Inferior parietal cortex (tissue), 1 donor: Measurements from ENCODE around the gene BHLHE40.
A peak's percentile ranks its signal among the peaks of the same experiment; 100 is the strongest.

ENCODE experiments used
- DNase-seq: peaks from one replicate; pipeline ENCODE4 v3.0.0-alpha.2; 2016; ENCODE audit errors: extremely low spot score

The BHLHE40 gene

DNA sequence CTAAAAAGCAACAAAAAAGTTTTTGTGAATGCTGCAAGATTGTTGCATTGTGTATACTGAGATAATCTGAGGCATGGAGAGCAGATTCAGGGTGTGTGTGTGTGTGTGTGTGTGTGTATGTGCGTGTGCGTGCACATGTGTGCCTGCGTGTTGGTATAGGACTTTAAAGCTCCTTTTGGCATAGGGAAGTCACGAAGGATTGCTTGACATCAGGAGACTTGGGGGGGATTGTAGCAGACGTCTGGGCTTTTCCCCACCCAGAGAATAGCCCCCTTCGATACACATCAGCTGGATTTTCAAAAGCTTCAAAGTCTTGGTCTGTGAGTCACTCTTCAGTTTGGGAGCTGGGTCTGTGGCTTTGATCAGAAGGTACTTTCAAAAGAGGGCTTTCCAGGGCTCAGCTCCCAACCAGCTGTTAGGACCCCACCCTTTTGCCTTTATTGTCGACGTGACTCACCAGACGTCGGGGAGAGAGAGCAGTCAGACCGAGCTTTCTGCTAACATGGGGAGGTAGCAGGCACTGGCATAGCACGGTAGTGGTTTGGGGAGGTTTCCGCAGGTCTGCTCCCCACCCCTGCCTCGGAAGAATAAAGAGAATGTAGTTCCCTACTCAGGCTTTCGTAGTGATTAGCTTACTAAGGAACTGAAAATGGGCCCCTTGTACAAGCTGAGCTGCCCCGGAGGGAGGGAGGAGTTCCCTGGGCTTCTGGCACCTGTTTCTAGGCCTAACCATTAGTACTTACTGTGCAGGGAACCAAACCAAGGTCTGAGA is 4.7 kb downstream of the BHLHE40 start:
- DNase-seq, result no peak

DNA sequence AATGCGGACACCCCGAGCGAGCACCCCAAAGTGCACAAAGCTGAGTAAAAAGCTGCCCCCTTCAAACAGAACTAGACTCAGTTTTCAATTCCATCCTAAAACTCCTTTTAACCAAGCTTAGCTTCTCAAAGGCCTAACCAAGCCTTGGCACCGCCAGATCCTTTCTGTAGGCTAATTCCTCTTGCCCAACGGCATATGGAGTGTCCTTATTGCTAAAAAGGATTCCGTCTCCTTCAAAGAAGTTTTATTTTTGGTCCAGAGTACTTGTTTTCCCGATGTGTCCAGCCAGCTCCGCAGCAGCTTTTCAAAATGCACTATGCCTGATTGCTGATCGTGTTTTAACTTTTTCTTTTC is 5.3 kb downstream of the BHLHE40 start:
- peak; percentile 51 for DNase-seq

GRCh38 chr3:4985330-4986174 is 6.3 kb downstream of the BHLHE40 start:
- no peak for DNase-seq

DNA sequence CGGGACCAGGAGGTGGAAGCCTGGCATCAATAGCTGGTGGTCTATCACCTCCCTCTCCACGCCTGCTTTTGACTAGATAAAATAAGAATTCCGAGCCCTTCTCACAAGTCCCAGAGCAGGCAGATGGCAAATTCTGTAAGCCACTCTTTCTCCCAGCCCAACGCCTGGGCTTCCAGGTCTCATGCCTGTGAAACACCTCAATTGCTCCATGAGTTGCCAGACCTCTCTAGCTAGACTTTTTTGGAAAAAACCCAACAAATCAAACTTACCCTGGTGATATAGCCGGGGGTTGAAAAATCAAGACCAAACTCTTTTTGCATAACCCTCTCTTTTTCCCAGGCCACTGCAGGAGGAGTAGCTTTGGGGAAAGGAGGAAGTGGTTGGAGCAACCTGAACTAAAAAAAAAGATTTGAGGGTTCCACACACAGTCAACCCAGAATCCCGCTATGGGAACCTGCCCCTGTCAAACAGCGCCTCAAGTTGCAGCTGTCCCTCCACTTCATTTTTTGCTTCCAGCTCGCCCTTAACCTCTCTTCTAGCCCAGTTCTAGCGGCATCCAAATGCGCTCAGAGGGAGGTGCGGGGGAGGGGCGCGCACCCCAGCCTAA is 7.0 kb downstream of the BHLHE40 start:
- no peak for DNase-seq

GRCh38 chr3:4986782-4987537 is 7.7 kb downstream of the BHLHE40 start:
- DNase-seq, result peak; percentile 60

DNA sequence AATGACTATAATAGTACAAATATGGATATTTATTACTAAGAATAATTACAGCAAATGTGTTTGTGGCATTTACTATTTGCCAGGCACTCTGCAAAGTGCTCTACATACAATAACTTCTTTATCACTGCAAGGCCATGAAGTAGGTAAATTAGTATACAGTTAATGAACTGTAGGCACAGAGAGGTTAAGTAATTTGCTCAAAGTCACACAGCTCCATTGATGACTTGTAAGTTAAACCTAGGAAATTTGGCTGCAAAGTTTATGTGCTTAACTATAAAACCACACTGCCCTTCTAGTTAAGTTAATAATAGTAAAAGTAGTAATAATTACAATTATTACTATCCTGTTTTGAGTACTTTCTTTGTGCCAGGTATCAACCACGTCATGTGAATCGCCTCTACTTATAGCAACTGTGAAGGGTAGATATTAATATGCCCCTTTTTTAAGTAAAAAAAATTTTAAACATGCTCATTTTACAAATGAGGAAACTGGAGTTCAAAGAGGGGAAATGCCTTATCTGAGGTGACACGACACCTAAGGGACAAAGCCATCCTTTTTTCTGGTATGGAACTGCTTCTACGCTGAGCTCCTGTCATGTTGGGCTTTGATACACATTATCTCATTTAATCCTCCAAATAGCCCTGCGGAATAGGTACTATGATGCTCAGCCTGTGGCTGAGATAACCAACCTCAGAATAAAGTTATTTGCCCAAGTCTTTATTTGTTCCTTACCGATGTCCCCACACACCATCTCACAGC is 8.5 kb downstream of the BHLHE40 start:
- DNase-seq, result no peak

- no peak for DNase-seq
Measured at GRCh38 chr3:4988983-4989834, 10.0 kb downstream of the BHLHE40 start.

GRCh38 chr3:4990069-4990468 is 10.8 kb downstream of the BHLHE40 start:
- DNase-seq, result no peak

GRCh38 chr3:4992118-4992517 is 12.9 kb downstream of the BHLHE40 start:
- DNase-seq, result no peak

DNA sequence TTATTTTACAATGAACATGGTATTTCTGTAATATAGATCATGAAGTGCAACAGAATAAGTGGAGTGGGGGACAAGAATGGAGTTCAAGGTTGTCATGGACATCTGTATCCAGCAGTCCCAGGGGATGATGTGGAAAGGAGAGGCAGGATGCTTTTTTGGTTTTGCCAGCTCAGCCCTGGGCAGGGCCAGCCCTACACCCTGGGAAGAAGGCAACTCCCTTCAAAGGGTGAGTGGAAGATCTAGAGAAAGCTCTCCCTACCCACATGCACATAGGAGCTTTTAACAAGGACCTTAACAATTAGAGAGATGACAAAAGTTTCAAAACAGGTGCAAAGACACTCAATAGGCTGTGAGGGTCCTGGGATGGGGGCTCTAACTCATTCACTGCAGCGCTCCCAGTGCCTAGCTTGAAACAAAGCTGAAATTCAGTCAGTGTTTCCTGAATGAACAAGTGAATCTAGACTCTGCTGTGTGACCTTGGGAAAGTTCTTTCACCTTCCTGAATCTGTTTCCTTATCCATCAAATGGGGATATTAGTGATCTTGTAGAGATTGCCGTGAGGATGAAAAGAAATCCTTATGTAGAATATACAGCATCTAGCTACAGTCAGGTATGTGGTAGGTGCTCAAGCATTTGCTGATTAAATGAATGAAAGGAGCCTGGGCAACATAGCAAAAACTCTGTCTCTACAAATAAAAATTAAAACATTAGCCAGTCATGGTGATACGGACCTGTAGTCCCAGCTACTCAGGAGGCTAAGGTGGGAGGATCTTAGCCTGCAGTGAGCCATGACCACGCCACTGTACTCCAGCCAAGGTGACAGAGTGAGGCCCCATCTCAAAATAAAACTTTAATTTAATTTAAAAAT is 14.3 kb downstream of the BHLHE40 start:
- no peak for DNase-seq

- DNase-seq, result no peak
Measured at GRCh38 chr3:4994144-4994730, 15.0 kb downstream of the BHLHE40 start.

DNA sequence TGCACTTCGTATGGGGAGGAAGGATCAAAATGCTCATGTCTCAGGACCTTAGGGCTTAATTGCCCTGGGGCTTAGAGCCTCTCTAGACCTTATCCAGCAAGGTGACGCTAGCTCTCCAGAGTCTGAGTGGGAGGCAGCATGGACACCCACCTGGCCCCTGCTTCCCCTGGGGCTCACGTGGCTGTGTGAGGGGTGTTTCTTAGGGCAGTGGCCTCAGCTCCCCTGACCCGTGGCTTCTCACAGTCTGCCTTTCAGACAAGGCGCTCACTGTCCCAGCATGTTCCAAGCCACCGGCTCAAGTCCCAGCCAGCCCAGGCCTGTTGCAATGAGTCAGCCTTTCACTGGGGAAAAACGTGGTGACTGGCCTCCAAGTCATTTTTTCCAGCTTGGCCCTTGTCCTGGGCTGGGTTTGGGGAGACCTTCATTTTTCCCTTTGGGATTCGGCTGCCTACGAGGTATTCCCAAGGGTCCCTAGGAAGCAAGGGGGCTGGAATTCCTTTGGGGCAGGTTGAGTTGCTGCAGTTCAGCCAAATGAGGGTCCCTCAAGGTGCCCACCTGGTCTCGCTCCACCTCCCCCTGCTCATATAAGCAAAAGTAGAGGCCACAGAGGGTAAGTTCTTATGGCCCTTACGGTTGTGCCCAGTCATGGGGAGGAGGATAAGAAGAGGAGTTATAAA is 15.7 kb downstream of the BHLHE40 start:
- peak; percentile 60 for DNase-seq

GRCh38 chr3:4995500-4996053 is 16.3 kb downstream of the BHLHE40 start:
- no peak for DNase-seq

- no peak for DNase-seq
Measured at GRCh38 chr3:4996223-4996765, 17.1 kb downstream of the BHLHE40 start.

DNA sequence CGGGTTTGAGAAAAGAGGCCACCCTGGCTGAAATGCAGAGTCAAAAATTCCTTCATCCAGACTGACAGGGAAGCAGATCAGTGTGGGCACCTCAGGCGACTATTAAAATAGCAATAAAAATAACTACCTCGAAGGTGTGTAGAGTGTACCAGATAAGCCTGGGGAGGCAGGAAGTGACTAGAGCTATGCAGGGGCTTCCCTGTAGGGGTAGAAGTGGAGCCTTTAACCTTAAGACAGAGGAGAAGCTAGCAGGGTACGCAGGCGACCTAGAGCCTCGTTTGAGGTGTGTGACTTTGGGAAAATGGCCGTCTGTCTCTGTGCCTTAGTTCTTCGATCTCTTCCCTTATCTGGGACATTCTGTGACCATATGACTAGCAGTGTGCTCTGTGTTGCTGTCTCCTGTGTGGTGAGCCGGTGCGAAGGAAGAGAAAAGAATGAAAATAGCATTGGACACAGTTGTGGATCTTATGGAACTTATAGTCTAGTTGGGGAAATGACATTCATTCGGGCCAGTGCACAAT is 17.6 kb downstream of the BHLHE40 start:
- DNase-seq, result no peak

GRCh38 chr3:4997946-4998345 is 18.7 kb downstream of the BHLHE40 start:
- no peak for DNase-seq

DNA sequence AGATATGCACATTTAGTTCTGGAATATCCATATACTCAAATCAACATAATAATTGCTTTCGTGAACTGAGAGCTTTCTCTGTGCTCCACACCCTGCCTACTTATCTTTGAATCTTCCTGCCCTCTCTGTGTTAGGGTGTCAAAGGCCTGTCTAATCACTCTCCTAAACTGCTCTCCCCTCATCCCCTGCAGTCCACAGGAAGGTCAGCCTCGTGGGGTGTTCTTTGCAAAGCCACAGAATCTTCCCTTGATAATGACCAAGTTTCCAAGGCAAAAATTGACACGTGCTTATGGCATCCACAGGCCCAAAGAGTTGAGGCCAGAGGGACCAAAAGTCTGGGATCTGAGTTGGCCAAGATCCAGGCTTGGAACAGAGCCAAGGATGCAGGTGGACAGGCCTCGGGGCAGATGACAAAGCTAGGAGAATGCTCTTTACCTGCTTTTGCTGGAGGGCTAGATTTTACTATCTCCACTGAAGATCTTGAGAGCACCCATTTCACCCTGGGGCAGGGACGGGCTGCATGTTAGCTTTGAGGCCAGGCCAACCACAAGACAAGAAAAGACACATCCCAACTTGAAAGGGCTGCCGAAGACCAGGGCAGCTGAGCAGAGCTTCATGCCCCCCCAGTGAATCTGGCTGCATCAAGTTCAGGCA is 20.4 kb downstream of the BHLHE40 start:
- no peak for DNase-seq
